GM18502 (cell line): Measurements from ENCODE around the gene UBE3C.

ENCODE experiments used
- ATAC-seq: cut with Tn5 transposase; IDR thresholded peaks from one replicate; pipeline ENCODE4 v1.9.1; 2021; ENCODE audit warnings: mild to moderate bottlenecking; ENCODE audit not compliant: unreplicated experiment, poor library complexity

UBE3C gene

DNA sequence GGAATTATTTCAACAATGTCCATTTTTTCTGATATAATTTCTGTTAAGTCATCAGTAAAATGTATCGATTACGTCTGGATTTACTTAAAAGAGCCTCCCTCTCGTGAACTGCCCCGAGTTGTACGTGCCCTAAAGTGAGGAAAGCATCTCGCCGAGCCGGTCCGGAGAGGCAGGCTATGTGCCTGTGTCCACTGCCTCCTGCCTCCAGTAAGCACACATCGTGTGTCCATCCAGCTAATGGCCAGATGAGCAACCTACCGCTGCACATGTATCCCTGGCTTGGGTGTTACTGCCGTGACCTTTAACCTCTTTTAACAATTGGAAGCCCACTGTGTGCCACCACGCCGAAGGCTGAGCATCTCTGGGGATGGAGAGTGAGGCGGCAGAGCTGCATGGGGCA, 174.9 kb downstream of the UBE3C start:
- no peak for ATAC-seq

DNA sequence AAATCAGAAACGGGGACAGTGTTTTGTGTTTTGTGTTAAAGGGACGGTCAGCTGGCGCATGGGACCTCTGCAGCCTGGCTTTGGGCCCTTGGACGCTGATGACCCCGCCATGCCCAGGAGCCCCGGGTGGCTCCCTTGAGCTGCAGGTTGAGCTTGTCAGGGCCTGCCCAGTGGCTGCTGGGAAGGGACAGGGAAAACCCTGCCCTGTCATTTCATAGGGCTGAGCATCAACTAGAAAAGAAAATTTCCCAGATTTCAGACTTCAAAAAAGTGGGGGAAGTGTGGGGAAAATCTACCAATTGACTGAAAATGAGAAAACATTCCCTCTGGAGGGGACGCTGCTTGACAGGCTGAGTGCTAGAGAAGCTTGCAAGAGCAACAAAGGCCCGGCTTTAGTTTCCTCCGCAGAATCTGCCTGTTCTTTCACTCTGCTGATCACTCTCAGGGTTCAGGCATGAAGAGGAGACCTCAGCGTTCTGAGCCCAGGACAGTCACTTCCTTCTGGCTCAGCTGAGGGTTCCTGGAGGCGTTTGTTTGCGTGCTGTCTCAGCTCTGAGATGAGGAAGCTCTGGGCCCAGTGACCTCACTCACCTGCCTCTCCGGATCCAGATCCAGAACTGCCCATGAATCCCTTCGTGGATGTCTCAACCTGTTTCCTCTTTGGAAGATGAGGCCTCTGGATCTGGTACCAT, 179.4 kb downstream of the UBE3C start:
- ATAC-seq: peak; percentile 91
